Activated naive CD4-positive, alpha-beta T cell treated with anti-CD3 and anti-CD28 coated beads, Interleukin-2, amount 50 U/mL, for 24 hours (primary cell): ENCODE results near the gene ATP7B.

Experiments used
- H3K27ac Mint-ChIP-seq: one replicate; pipeline ENCODE4 v1.8.0; 2021; ENCODE audit warnings: mild to moderate bottlenecking, mixed read lengths
- H3K27me3 Mint-ChIP-seq: one replicate; pipeline ENCODE4 v1.8.0; 2021; ENCODE audit warnings: mixed read lengths
- H3K36me3 Mint-ChIP-seq: one replicate; pipeline ENCODE4 v1.8.0; 2021; ENCODE audit warnings: mixed read lengths
- H3K4me1 Mint-ChIP-seq: one replicate; pipeline ENCODE4 v1.8.0; 2021; ENCODE audit warnings: mixed read lengths
- H3K4me3 Mint-ChIP-seq: one replicate; pipeline ENCODE4 v1.8.0; 2021; ENCODE audit warnings: mild to moderate bottlenecking, mixed read lengths
- H3K9me3 Mint-ChIP-seq: one replicate; pipeline ENCODE4 v1.8.0; 2021; ENCODE audit warnings: mixed read lengths

Gene ATP7B

GRCh38 chr13:52020191-52020590 is 8.9 kb upstream of the ATP7B start:
- Mint-ChIP-seq H3K36me3 (peaks cover 41% of the 10 kb centered on the region), H3K27ac (peak overlapping the region; percentile 68), H3K4me1 (peaks cover 35% of the 10 kb centered on the region)

DNA sequence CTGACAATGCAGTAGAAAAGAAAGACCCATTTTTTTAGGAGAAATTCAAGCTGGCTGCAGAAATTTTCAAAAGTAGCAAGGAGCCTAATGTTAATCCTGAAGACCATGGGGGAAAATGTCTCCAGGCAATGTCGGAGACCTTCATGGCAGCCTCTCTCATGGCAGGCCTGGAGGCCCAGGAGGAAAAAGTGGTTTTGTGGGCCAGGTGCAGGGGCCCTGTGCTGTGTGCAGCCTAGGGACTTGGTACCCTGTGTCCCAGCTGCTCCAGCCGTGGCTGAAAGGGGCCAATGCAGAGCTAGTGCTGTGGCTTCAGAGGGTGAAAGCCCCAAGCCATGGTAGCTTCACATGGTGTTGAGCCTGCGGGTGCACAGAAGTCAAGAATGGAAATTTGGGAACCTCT is 5.0 kb upstream of the ATP7B start:
- no peaks in the 10 kb centered on the region for H3K9me3 Mint-ChIP-seq
- no peaks in the 10 kb centered on the region for H3K27me3 Mint-ChIP-seq
- peaks cover 38% of the 10 kb centered on the region for H3K4me1 Mint-ChIP-seq
- H3K27ac Mint-ChIP-seq = no peak overlapping the region
- H3K36me3 Mint-ChIP-seq = peaks cover 18% of the 10 kb centered on the region
- no peak overlapping the region for H3K4me3 Mint-ChIP-seq

More at GRCh38 chr13:52020191-52020590, 8.9 kb upstream of the ATP7B start:
- H3K27me3 Mint-ChIP-seq = no peaks in the 10 kb centered on the region
- H3K9me3 Mint-ChIP-seq = no peaks in the 10 kb centered on the region
- H3K4me3 Mint-ChIP-seq = no peak overlapping the region

GRCh38 chr13:52012512-52012836 is 1.2 kb upstream of the ATP7B start:
- Mint-ChIP-seq H3K9me3 (no peaks in the 10 kb centered on the region), H3K27ac (peak overlapping the region; percentile 88), H3K27me3 (peaks cover 5% of the 10 kb centered on the region), H3K36me3 (peaks cover 5% of the 10 kb centered on the region), H3K4me1 (peaks cover 24% of the 10 kb centered on the region), H3K4me3 (peak overlapping the region; percentile 98)

GRCh38 chr13:52011632-52012511 is 622 bp upstream of the ATP7B start, which contains the start of gene ALG11:
ALG11 (plus strand) TSS chr13:52012398; CDS start chr13:52012419, 21 bp downstream.
- peaks cover 5% of the 10 kb centered on the region for H3K36me3 Mint-ChIP-seq
- H3K4me3 Mint-ChIP-seq = peak within 1 kb of the TSS; percentile 98
- H3K9me3 Mint-ChIP-seq = no peaks in the 10 kb centered on the region
- H3K27ac Mint-ChIP-seq = peak within 1 kb of the TSS; percentile 88
- H3K4me1 Mint-ChIP-seq = peaks cover 23% of the 10 kb centered on the region
- H3K27me3 Mint-ChIP-seq = peaks cover 5% of the 10 kb centered on the region

- peaks cover 13% of the 10 kb centered on the region for H3K4me1 Mint-ChIP-seq
- no peak overlapping the region for H3K27ac Mint-ChIP-seq
- H3K4me3 Mint-ChIP-seq = peak overlapping the region; percentile 98
- H3K27me3 Mint-ChIP-seq = peaks cover 5% of the 10 kb centered on the region
- no peaks in the 10 kb centered on the region for H3K9me3 Mint-ChIP-seq
- H3K36me3 Mint-ChIP-seq = no peaks in the 10 kb centered on the region
Observed at GRCh38 chr13:52009946-52010345, 1.3 kb downstream of the ATP7B start.

GRCh38 chr13:52006523-52007245 is 4.6 kb downstream of the ATP7B start:
- Mint-ChIP-seq H3K9me3 (no peaks in the 10 kb centered on the region), H3K36me3 (no peaks in the 10 kb centered on the region), H3K4me3 (no peak overlapping the region), H3K27me3 (peaks cover 5% of the 10 kb centered on the region), H3K4me1 (peaks cover 6% of the 10 kb centered on the region), H3K27ac (no peak overlapping the region)

DNA sequence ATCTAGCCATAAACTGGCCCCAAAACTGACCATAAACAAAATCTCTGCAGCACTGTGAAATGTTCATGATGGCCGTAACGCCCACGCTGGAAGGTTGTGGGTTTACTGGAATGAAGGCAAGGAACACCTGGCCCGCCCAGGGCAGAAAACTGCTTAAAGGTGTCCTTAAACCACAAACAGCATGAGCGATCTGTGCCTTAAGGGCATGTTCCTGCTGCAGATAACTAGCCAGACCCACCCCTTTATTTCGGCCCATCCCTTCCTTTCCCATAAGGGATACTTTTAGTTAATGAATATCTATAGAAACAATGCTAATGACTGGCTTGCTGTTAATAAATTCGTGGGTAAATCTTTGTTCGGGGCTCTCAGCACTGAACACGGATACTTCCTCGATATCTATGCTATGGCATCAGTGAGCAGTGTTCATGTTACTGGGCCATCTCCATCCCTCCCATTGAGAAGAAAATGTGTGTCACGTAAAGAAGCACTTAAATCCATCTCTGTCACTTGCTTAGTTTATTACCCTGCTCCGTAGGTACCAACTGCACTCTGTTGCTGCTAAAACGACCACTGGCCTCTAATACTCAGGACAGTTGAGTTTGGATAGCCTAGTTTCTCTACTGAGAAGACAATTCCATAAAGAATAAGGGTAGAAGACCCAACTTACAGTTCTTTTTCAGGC is 5.3 kb downstream of the ATP7B start:
- H3K4me3 Mint-ChIP-seq = no peak overlapping the region
- no peaks in the 10 kb centered on the region for H3K36me3 Mint-ChIP-seq
- no peak overlapping the region for H3K27ac Mint-ChIP-seq
- H3K9me3 Mint-ChIP-seq = no peaks in the 10 kb centered on the region
- peaks cover 4% of the 10 kb centered on the region for H3K27me3 Mint-ChIP-seq
- H3K4me1 Mint-ChIP-seq = peaks cover 3% of the 10 kb centered on the region

DNA sequence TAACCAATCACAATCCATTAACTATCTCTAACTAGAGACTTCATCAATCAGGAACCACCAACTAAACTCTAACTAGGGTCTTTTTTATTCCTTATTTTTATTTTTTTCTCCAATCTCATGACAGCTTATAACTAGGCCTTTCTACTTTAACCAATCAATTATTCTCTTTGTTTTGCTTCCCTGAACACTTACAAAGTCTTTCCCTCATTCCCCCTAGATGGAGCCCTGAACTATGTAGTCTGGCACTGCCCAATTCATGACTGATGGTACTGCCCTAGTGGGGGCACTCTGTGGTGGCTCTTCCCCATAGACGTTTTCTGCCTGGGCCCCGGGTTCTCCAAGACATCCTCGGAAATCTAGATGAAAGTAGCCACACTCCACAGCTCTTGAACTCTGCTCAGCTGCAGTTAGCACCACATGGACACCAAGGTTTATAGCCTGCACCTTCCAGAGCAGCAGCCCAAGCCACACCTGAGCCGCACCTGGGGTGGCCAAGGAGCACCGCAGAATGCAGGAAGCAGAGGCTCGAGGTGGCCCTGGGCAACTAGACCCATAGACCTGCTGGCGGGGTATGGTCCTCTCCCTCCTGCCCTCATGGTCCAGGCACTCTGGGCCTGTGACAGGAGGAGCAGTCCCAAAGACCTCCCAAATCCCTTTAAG is 6.6 kb downstream of the ATP7B start:
- no peaks in the 10 kb centered on the region for H3K9me3 Mint-ChIP-seq
- H3K27ac Mint-ChIP-seq = no peak overlapping the region
- no peaks in the 10 kb centered on the region for H3K36me3 Mint-ChIP-seq
- no peak overlapping the region for H3K4me3 Mint-ChIP-seq
- H3K27me3 Mint-ChIP-seq = no peaks in the 10 kb centered on the region
- H3K4me1 Mint-ChIP-seq = no peaks in the 10 kb centered on the region

DNA sequence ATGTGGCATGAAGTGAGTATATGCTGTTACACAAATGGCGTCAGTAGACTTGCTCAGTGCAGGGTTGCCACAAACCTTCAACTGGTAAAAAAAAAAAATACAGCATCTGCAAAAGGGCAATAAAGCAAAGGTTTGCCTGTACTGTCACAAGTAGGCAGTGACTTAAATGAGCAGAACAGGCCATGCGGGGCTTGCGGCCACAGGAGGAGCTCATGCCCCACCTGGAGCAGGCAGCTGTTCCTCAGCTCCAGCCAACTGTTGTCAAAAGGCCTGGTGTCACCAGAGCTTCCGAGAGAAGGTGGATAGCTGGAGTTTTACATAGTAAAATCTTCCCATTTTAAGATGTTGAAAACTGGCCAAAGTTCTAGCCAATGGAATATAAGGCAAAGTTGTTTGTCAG is 7.7 kb downstream of the ATP7B start:
- no peaks in the 10 kb centered on the region for H3K36me3 Mint-ChIP-seq
- no peak overlapping the region for H3K4me3 Mint-ChIP-seq
- H3K27me3 Mint-ChIP-seq = no peaks in the 10 kb centered on the region
- no peak overlapping the region for H3K27ac Mint-ChIP-seq
- H3K9me3 Mint-ChIP-seq = no peaks in the 10 kb centered on the region
- H3K4me1 Mint-ChIP-seq = no peaks in the 10 kb centered on the region

DNA sequence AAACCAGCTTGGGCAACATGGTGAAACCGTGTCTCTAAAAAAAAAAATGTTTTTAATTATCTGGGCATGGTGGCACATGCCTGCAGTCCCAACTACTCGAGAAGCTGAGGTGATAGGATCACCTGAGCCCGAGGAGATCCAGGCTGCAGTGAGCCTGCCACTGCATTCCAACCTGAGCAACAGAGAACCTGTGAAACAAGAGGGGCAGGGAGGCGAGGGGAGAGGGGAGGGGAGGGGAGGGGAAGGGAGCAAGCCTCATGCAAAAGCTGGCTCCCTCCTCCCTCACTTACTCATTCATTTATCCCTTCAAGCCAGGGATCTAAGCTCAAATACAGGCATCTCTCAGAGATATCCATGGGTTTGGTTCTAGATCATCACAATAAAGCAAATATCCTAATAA is 8.9 kb downstream of the ATP7B start:
- no peak overlapping the region for H3K27ac Mint-ChIP-seq
- H3K9me3 Mint-ChIP-seq = no peaks in the 10 kb centered on the region
- no peak overlapping the region for H3K4me3 Mint-ChIP-seq
- H3K4me1 Mint-ChIP-seq = no peaks in the 10 kb centered on the region
- no peaks in the 10 kb centered on the region for H3K27me3 Mint-ChIP-seq
- H3K36me3 Mint-ChIP-seq = no peaks in the 10 kb centered on the region

GRCh38 chr13:52001120-52001731 is 10.0 kb downstream of the ATP7B start:
- H3K9me3 Mint-ChIP-seq = no peaks in the 10 kb centered on the region
- no peak overlapping the region for H3K27ac Mint-ChIP-seq
- H3K27me3 Mint-ChIP-seq = no peaks in the 10 kb centered on the region
- H3K4me3 Mint-ChIP-seq = no peak overlapping the region
- no peaks in the 10 kb centered on the region for H3K4me1 Mint-ChIP-seq
- H3K36me3 Mint-ChIP-seq = no peaks in the 10 kb centered on the region

- H3K27me3 Mint-ChIP-seq = no peaks in the 10 kb centered on the region
- no peaks in the 10 kb centered on the region for H3K9me3 Mint-ChIP-seq
- no peak overlapping the region for H3K27ac Mint-ChIP-seq
- H3K36me3 Mint-ChIP-seq = no peaks in the 10 kb centered on the region
- H3K4me1 Mint-ChIP-seq = no peaks in the 10 kb centered on the region
- H3K4me3 Mint-ChIP-seq = no peak overlapping the region
Observed at GRCh38 chr13:51999921-52000320, 11.3 kb downstream of the ATP7B start.

GRCh38 chr13:51999510-51999911 is 11.7 kb downstream of the ATP7B start:
- H3K4me1 Mint-ChIP-seq = no peaks in the 10 kb centered on the region

GRCh38 chr13:51998723-51999509 is 12.3 kb downstream of the ATP7B start:
- no peaks in the 10 kb centered on the region for H3K36me3 Mint-ChIP-seq
- no peaks in the 10 kb centered on the region for H3K4me1 Mint-ChIP-seq
- no peak overlapping the region for H3K4me3 Mint-ChIP-seq
- H3K9me3 Mint-ChIP-seq = no peaks in the 10 kb centered on the region
- no peak overlapping the region for H3K27ac Mint-ChIP-seq
- H3K27me3 Mint-ChIP-seq = no peaks in the 10 kb centered on the region

More at GRCh38 chr13:51999510-51999911, 11.7 kb downstream of the ATP7B start:
- H3K36me3 Mint-ChIP-seq = no peaks in the 10 kb centered on the region
- H3K27me3 Mint-ChIP-seq = no peaks in the 10 kb centered on the region
- no peaks in the 10 kb centered on the region for H3K9me3 Mint-ChIP-seq
- no peak overlapping the region for H3K4me3 Mint-ChIP-seq
- no peak overlapping the region for H3K27ac Mint-ChIP-seq
